ENCODE results near the gene HOXD4. TPM values are rescaled to one million over a fixed set of nuclear protein-coding genes. Genes with fewer than 3 reads are reported as not detected.

Gene HOXD4
- total RNA-seq, 1 donor from 2014 or later, result not detected

GRCh38 chr2:176124110-176124946 is 27.0 kb upstream of the HOXD4 start:
- intact Hi-C loops (cut with DNase I), result loop anchor here (10.0 kb wide), 2 partner anchors 690 to 1020 kb away; no protein-coding TSS in a partner anchor
- DNase-seq, result no peak
- ATAC-seq (ENCODE audit: poor library complexity), result no peak

GRCh38 chr2:176124947-176125771 is 26.2 kb upstream of the HOXD4 start:
- intact Hi-C loops (cut with DNase I), result loop anchor here (10.0 kb wide), 2 partner anchors 690 to 1020 kb away; no protein-coding TSS in a partner anchor
- ATAC-seq (ENCODE audit: poor library complexity) (no peak), DNase-seq (no peak)

GRCh38 chr2:176125772-176126054 is 25.6 kb upstream of the HOXD4 start:
- DNase-seq (no peak), ATAC-seq (ENCODE audit: poor library complexity) (no peak)
- intact Hi-C loops (cut with DNase I), result loop anchor here (10.0 kb wide), 2 partner anchors 689 to 1019 kb away; no protein-coding TSS in a partner anchor

DNA sequence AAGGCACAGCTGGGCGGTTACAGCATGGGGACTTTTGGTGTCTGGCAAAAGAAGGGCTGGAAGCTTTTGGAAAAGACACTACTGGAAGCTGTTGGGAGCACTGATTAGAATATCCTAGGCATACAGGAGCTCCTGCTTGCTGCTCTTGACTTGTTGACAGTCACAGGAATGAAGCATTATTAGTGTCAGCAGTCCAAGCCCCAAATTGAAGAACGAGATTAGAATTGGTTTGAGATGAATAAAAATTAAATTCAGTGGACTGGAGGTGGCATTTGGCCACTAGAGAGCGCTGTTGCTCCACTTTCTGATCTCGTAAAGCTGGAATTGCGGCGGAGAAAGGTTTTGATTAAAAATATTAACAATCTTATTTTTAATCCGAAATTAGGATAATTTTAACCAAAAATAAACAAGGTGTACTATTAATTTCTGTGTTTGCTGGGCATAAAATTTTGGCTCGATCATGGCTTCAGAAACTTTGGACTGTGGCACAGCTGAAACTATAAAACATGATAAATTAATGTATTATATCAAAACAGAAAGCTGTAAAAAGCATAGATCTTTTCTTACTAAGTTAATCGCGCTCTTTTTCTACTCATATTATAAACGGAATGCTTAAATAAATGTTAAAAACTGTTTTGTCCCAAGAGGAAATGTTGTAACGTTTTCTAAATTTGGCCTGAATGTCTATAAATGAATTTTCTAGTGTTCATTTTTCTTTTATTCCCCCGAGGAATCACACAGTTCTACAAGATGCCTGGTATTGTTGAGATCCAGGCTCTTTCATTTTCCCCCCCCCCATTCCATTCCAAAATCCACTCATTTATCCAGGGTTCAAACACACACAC is 24.2 kb upstream of the HOXD4 start:
- intact Hi-C loops (cut with DNase I), result loop anchor here (10.0 kb wide), 2 partner anchors 688 to 1018 kb away; no protein-coding TSS in a partner anchor
- peak; percentile 66 for DNase-seq
- no peak for ATAC-seq (ENCODE audit: poor library complexity)

DNA sequence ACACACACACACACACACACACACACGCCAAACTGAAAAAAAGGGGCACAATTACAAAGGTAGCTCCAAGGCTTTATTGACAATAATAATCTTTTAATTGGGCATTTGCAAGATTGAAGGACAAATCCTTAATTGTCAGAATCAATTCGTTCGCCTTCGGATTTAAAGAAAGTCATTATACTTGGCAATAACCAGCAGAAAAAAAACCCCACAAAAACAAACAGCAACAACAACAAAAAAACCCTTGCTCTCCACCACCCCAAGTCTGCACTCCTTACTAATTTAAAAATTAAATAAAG is 23.6 kb upstream of the HOXD4 start:
- intact Hi-C loops (cut with DNase I), result loop anchor here (10.0 kb wide), 2 partner anchors 687 to 1017 kb away; no protein-coding TSS in a partner anchor
- DNase-seq, result no peak

DNA sequence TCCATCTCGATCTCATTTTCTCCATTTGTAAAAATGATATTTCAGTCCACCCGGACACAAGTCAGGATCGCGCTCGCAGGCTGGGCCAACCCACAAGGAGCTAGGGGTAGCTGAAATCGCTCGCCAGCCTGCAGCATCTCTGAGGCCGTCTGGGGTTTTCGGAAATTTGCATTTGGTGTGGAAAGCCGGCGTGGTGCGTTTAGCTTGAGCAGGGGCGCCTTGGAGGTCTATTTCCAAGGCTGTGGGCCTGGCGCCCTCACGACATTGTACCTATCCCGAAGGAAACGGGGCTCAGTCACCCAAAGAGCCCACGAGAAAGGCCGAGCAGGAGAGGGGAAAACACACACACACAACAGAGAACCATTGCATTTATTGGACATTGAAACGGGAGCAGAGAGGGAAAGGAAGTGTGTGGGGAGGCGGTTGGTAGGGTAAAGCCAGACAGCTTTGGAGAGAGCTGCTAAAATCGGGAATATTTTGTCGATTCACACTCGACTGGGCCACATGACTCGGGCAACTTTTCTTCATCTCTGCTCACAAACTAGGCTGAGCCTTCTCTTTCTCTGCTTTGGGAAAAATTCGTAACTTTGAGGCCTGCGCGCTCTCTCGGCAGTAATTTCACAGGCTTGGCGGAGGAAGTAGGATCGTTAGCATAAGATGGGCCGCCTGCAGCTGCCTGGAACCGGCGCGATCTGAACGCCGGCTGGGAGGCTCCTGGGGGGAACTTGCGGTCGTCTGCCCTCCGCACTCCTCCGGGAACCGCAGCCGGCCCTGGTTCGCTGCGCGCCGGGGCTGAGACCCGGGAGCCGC is 23.0 kb upstream of the HOXD4 start:
- intact Hi-C loops (cut with DNase I), result loop anchor here (10.0 kb wide), 2 partner anchors 686 to 1016 kb away; no protein-coding TSS in a partner anchor
- DNase-seq, result no peak
- no peak for ATAC-seq (ENCODE audit: poor library complexity)

More for the DNA sequence above, 23.6 kb upstream of the HOXD4 start:
- no peak for ATAC-seq (ENCODE audit: poor library complexity)

DNA sequence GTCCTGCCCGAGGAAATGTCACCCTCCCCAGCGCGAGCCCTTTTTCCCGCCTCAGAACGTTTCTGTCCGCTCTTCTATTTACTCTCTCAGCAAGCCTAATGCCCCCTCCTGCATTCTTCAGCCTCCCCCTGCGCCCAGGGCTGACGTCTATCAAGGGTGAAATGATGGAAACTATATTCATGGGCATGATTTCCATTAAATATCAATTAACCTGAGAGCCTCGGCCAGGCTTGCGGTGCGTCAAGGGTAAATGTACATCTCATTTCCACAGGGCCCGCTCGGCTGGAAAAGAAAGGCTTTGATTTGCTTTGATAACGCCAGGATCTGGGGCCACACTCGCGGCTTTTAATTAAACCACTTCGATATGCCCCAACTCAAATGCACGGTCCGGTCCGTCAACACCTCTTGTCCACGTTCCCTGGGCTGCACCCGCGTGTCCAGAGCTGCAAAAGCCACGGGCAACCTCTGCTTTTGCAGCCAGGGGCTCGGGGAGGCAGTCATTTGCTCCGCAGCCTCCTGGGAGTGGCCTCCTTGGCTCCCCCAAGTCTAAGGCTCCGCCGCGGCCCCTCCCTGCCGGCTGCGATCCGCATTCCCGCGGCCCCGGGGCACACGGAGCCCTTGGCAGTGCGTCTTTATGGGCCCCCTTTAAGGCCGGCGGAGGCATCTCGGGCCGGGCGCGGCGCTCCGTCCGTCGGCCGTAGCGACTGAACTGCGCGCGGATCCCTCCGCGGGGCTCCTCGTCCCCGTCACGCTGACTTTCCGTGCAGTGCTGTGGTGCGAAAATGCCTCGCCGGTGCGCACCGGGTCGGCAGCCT is 22.2 kb upstream of the HOXD4 start, which contains the start of gene HOXD8:
Gene HOXD8, plus strand, starts transcription at position 724 of the 815 bp plus-strand sequence. CDS start 662 bp downstream, outside the sequence.
- no peak for DNase-seq
- intact Hi-C loops (cut with DNase I), result loop anchor here (10.0 kb wide), 2 partner anchors 686 to 1016 kb away; no protein-coding TSS in a partner anchor
- ATAC-seq (ENCODE audit: poor library complexity), result peak; percentile 38

DNA sequence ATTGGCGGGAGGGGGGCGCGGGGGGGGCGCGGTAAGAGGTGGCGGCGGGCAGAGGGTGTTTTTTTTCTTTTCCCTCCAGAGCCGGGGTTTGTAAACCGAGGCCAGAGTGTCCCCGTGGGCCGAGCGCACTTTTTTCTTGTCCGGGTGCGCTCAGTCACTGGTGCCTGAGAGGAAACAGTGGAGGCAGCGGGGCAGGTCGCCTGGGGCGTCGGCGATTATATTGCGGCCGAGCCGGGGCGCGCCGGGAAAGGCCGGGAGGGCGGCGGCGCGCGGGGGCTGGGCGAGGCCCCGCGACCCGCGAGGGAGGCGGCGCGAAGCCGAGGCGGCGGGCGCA is 21.6 kb upstream of the HOXD4 start:
- intact Hi-C loops (cut with DNase I), result loop anchor here (10.0 kb wide), 2 partner anchors 685 to 1015 kb away; no protein-coding TSS in a partner anchor
- DNase-seq (no peak), ATAC-seq (ENCODE audit: poor library complexity) (no peak)

DNA sequence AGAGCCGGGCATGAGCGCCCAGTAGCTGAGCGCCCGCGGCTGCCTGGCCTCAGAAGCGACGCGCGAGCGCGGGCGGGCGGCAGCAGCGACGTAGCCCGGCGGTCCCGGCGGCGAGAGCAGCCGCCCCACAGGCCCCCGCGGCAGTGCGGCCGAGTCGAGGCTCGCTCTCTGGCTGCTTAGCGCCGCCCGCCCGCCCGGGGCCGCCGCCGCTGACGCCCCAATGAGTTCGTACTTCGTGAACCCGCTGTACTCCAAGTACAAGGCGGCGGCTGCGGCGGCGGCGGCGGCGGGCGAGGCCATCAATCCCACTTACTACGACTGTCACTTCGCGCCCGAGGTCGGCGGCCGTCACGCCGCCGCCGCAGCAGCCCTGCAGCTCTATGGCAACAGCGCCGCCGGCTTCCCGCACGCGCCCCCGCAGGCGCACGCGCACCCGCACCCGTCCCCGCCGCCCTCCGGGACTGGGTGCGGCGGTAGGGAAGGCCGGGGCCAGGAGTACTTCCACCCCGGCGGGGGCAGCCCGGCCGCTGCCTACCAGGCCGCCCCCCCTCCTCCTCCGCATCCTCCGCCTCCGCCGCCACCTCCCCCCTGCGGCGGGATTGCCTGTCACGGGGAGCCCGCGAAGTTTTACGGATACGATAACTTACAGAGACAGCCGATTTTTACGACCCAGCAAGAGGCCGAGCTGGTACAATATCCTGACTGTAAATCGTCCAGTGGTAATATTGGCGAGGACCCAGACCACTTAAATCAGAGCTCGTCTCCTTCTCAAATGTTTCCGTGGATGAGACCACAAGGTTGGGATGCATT is 21.0 kb upstream of the HOXD4 start:
- DNase-seq (no peak), ATAC-seq (ENCODE audit: poor library complexity) (peak; percentile 29)
- intact Hi-C loops (cut with DNase I), result no loop called here

- DNase-seq (no peak), ATAC-seq (ENCODE audit: poor library complexity) (no peak)
- intact Hi-C loops (cut with DNase I), result no loop called here
Measured at GRCh38 chr2:176130957-176131847, 20.1 kb upstream of the HOXD4 start.

GRCh38 chr2:176131848-176132158 is 19.5 kb upstream of the HOXD4 start:
- DNase-seq, result no peak
- intact Hi-C loops (cut with DNase I), result no loop called here
- no peak for ATAC-seq (ENCODE audit: poor library complexity)

DNA sequence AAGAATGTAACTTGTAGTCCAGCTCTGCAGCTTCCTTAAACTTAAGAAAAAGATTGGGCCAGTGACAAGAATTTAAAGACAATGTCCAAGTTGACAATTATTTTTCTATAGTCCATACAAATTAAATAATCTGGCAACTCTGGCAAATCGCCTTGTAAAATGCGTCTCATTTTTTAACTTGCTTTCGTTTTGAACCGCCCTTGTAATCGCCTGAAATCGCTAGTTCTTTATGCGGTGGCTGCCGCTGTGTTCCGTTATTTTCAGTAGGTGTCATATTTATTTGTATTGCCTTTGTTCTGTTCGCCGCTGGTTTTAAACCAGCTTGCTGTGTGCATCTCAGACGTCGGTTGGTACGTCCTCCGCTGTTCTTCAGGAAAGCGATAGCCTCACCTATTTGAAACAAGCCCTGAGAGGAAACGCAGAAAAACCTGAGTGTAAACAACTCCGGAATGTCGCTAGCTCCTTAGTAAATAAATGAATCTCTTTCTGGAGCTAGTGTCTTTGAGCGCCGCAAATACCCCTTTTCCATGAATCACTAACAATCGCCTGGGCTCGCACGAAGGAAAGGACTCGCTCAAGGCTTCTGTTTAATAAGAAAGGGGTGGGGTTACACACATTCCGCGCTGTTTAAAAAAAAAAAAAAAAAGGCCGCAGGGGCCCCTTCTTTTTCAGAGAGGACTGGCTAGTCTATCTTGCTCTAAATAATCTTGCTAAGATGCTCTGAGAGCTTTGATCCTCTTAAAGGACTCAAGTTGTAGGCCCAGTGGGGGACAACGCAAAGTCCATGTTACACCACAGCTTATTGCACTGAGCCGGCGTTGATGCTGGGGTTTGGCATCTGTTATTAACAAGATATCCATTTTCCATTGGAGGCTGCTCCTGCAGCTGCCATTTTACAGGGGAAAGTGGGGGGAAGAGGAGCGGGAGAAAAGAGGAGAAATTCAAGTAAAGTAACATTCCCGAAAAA is 18.9 kb upstream of the HOXD4 start:
- ATAC-seq (ENCODE audit: poor library complexity) (no peak), DNase-seq (no peak)
- intact Hi-C loops (cut with DNase I), result no loop called here

- ATAC-seq (ENCODE audit: poor library complexity) (no peak), DNase-seq (no peak)
- intact Hi-C loops (cut with DNase I), result no loop called here
Measured at GRCh38 chr2:176133389-176133788, 18.0 kb upstream of the HOXD4 start.

GRCh38 chr2:176134035-176134434 is 17.3 kb upstream of the HOXD4 start:
- DNase-seq, result no peak
- ATAC-seq (ENCODE audit: poor library complexity), result no peak
- intact Hi-C loops (cut with DNase I), result no loop called here

- DNase-seq (no peak), ATAC-seq (ENCODE audit: poor library complexity) (no peak)
- intact Hi-C loops (cut with DNase I), result no loop called here
Measured at GRCh38 chr2:176135035-176135440, 16.3 kb upstream of the HOXD4 start.
